K562 (cell line): Measurements from ENCODE around the gene ATRN. TPM values are rescaled to one million over a fixed set of nuclear protein-coding genes. Genes with fewer than 3 reads are reported as not detected.

Experiments
- CREM ChIP-seq: IDR thresholded peaks from 2 replicates; pipeline ENCODE4 v1.6.1; 2014; ENCODE audit warnings: antibody characterized with exemption, low read depth
- EP400 ChIP-seq: fragments of 450-650 bp; IDR thresholded peaks from 2 replicates; pipeline ENCODE4 v1.6.1; 2017; ENCODE audit warnings: antibody characterized with exemption, mild to moderate bottlenecking, moderate library complexity
- FOXK1 ChIP-seq: sonication (generic); formaldehyde crosslinking; IDR thresholded peaks from 2 replicates; pipeline ENCODE4 v1.8.0; 2022; ENCODE audit warnings: missing genetic modification reagents, mild to moderate bottlenecking, borderline replicate concordance
- GABPB1 ChIP-seq: sonication (generic); formaldehyde crosslinking; IDR thresholded peaks from 2 replicates; pipeline ENCODE4 v1.8.0; 2022; ENCODE audit warnings: mild to moderate bottlenecking, missing genetic modification reagents
- KDM4B ChIP-seq, 2 experiments: fragments of 450-650 bp in 1 of 2; sonication (generic) in 1 of 2; IDR thresholded peaks; 2 replicates each; pipeline ENCODE4 v1.6.1; 2016 to 2017; ENCODE audit warnings: borderline replicate concordance in 2 of 2, antibody characterized with exemption in 1 of 2, low read depth in 1 of 2, mild to moderate bottlenecking in 1 of 2
- MYC ChIP-seq, 2 experiments: fragments of 250-450 bp in 1 of 2; sonication (Bioruptor Pico) in 1 of 2; IDR thresholded peaks; 2 replicates each; pipeline versions ENCODE4 v1.5.1 to v1.6.1; 2012 to 2021; ENCODE audit warnings: low read depth in 2 of 2, borderline replicate concordance in 1 of 2, improper control_type of control experiment in 1 of 2, low read length in 1 of 2, mild to moderate bottlenecking in 1 of 2, moderate library complexity in 1 of 2
- NELFE ChIP-seq: IDR thresholded peaks from 2 replicates; pipeline ENCODE4 v1.6.1; 2011; ENCODE audit warnings: mild to moderate bottlenecking; ENCODE audit not compliant: insufficient read depth, insufficient read length
- POLR2G ChIP-seq: fragments of 200-400 bp; formaldehyde crosslinking; IDR thresholded peaks from 2 replicates; pipeline ENCODE4 v1.6.1; 2017; ENCODE audit warnings: low read depth, mild to moderate bottlenecking, antibody characterized with exemption, low read length, moderate library complexity
- RBM14 ChIP-seq: fragments of 200-400 bp; formaldehyde crosslinking; IDR thresholded peaks from 2 replicates; pipeline ENCODE4 v1.6.1; 2018; ENCODE audit warnings: low read depth, mild to moderate bottlenecking, low read length, moderate library complexity, borderline replicate concordance; ENCODE audit not compliant: insufficient read depth
- ZNF785 ChIP-seq: fragments of 250-450 bp; sonication (Bioruptor Pico); IDR thresholded peaks from 2 replicates; pipeline ENCODE4 v1.4.0; 2020; ENCODE audit warnings: mild to moderate bottlenecking
- polyA plus RNA-seq, 8 experiments: library from polyadenylated mRNA; depleted of rRNA in 4 of 8; stranded (reverse) in 5 of 8; unstranded in 3 of 8; fragments of >200 nt; fragmentation: Nextera tagmentation in 2 of 8; fragmentation: Illumina TruSeq in 1 of 8; extraction: Ambion mirVana in 2 of 8; extraction: Trizol in 1 of 8; gene quantifications; 2 replicates each; pipeline versions ENCODE4 v1.2.1 to v1.2.3, GENCODE V29; 2011 to 2014; ENCODE audit warnings: inconsistent platforms in 1 of 8, missing spikeins in 1 of 8
- total RNA-seq, 7 experiments: library from RNA; depleted of rRNA in 6 of 7; stranded (reverse); fragments of >200 nt in 6 of 7; fragmentation: Illumina TruSeq in 2 of 7; extraction: Trizol in 2 of 7; gene quantifications; 2 replicates each; pipeline versions ENCODE4 v1.2.1 to v1.2.3, GENCODE V29; 2011 to 2021; ENCODE audit warnings: low replicate concordance in 1 of 7
- TF ChIP-seq, protein P1 (sequence below), 2 experiments: fragments of 450-650 bp; conservative IDR thresholded peaks; 2 replicates each; pipeline ENCODE4 v1.6.1; 2017; ENCODE audit warnings: mild to moderate bottlenecking in 2 of 2, moderate library complexity in 2 of 2
- TF ChIP-seq, protein P2 (sequence below), 2 experiments: fragments of 450-650 bp; formaldehyde crosslinking in 1 of 2; IDR thresholded peaks; 2 replicates each; pipeline versions ENCODE4 v1.4.0 to v1.6.1; 2014 to 2020; ENCODE audit warnings: mild to moderate bottlenecking in 2 of 2, borderline replicate concordance in 1 of 2, low read depth in 1 of 2
- TF ChIP-seq, protein P3 (sequence below): fragments of 250-450 bp; sonication (Bioruptor Pico); IDR thresholded peaks from 2 replicates; pipeline ENCODE4 v1.9.0; 2021; ENCODE audit warnings: mild to moderate bottlenecking, inconsistent platforms

The ATRN gene
- total and polyA plus RNA-seq, 9 of the 15 experiments (the other 6 are each of a cell fraction or from before 2014, with no cell fraction given) = 0.69 to 16.5 (median 7.6) TPM

DNA sequence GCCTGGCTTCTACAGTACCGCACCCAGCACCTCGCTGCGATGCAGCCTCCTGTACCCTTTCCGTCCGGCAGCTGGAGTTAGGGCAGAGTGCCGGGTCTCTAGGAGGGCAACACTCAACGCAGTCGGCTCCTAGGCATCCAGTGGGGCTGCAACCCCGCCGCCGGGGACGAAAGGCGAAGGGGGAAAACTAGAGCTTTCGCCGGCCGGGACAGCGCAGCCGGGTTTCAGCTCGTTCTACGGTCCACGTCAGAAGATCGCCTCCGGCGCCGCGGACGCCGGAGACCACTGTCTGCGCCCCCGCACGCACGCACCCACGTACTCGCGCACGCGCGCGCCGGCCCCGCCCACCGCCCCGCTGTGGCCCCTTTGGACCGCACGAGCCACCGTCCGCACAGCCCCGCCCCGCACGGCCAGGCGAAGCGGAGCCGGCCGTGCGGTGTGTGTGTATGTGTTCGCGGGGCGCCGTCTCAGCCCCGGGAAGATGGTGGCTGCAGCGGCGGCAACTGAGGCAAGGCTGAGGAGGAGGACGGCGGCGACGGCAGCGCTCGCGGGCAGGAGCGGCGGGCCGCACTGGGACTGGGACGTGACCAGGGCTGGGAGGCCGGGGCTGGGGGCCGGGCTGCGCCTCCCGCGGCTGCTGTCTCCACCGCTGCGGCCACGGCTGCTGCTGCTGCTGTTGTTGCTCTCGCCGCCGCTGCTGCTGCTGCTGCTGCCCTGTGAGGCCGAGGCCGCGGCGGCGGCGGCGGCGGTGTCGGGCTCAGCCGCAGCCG, at the start of gene ATRN (continued):
- TF ChIP-seq, protein P1, sequence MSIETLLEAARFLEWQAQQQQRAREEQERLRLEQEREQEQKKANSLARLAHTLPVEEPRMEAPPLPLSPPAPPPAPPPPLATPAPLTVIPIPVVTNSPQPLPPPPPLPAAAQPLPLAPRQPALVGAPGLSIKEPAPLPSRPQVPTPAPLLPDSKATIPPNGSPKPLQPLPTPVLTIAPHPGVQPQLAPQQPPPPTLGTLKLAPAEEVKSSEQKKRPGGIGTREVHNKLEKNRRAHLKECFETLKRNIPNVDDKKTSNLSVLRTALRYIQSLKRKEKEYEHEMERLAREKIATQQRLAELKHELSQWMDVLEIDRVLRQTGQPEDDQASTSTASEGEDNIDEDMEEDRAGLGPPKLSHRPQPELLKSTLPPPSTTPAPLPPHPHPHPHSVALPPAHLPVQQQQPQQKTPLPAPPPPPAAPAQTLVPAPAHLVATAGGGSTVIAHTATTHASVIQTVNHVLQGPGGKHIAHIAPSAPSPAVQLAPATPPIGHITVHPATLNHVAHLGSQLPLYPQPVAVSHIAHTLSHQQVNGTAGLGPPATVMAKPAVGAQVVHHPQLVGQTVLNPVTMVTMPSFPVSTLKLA (conservative IDR thresholded peaks at IDR 0.05) = peak; percentile 23 to 75; a peak in 2 of 4 replicates
- TF ChIP-seq KDM4B (IDR thresholded peaks at IDR 0.05; ENCODE audit: borderline replicate concordance in 2 of 2, low read depth in 1 of 2) (peak in 1 of 2 experiments; percentile 21; a peak in 1 of 4 replicates), NELFE (no peak), CREM (peak; percentile 86), GABPB1 (CRISPR knock-in tag) (peak; percentile 65; the same call in 1 of the 2 replicates), RBM14 (no peak), ZNF785 (CRISPR knock-in tag) (no peak), POLR2G (peak; percentile 95), EP400 (peak; percentile 71; the same call in 1 of the 2 replicates), FOXK1 (CRISPR knock-in tag) (peak; percentile 7; the same call in 1 of the 2 replicates), MYC (IDR thresholded peaks at IDR 0.05; ENCODE audit: low read depth, low read length) (peak; percentile 72), MYC (CRISPR knock-in tag; IDR thresholded peaks at IDR 0.05; ENCODE audit: borderline replicate concordance, low read depth) (no peak)
- TF ChIP-seq, protein P2, sequence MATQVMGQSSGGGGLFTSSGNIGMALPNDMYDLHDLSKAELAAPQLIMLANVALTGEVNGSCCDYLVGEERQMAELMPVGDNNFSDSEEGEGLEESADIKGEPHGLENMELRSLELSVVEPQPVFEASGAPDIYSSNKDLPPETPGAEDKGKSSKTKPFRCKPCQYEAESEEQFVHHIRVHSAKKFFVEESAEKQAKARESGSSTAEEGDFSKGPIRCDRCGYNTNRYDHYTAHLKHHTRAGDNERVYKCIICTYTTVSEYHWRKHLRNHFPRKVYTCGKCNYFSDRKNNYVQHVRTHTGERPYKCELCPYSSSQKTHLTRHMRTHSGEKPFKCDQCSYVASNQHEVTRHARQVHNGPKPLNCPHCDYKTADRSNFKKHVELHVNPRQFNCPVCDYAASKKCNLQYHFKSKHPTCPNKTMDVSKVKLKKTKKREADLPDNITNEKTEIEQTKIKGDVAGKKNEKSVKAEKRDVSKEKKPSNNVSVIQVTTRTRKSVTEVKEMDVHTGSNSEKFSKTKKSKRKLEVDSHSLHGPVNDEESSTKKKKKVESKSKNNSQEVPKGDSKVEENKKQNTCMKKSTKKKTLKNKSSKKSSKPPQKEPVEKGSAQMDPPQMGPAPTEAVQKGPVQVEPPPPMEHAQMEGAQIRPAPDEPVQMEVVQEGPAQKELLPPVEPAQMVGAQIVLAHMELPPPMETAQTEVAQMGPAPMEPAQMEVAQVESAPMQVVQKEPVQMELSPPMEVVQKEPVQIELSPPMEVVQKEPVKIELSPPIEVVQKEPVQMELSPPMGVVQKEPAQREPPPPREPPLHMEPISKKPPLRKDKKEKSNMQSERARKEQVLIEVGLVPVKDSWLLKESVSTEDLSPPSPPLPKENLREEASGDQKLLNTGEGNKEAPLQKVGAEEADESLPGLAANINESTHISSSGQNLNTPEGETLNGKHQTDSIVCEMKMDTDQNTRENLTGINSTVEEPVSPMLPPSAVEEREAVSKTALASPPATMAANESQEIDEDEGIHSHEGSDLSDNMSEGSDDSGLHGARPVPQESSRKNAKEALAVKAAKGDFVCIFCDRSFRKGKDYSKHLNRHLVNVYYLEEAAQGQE (IDR thresholded peaks at IDR 0.05; ENCODE audit: borderline replicate concordance) = no peak
- TF ChIP-seq, protein P2 (CRISPR knock-in tag; IDR thresholded peaks at IDR 0.05; ENCODE audit: low read depth) = 0 out of 2 replicates have a peak, but pooled peaks have one; percentile 8
- TF ChIP-seq, protein P3, sequence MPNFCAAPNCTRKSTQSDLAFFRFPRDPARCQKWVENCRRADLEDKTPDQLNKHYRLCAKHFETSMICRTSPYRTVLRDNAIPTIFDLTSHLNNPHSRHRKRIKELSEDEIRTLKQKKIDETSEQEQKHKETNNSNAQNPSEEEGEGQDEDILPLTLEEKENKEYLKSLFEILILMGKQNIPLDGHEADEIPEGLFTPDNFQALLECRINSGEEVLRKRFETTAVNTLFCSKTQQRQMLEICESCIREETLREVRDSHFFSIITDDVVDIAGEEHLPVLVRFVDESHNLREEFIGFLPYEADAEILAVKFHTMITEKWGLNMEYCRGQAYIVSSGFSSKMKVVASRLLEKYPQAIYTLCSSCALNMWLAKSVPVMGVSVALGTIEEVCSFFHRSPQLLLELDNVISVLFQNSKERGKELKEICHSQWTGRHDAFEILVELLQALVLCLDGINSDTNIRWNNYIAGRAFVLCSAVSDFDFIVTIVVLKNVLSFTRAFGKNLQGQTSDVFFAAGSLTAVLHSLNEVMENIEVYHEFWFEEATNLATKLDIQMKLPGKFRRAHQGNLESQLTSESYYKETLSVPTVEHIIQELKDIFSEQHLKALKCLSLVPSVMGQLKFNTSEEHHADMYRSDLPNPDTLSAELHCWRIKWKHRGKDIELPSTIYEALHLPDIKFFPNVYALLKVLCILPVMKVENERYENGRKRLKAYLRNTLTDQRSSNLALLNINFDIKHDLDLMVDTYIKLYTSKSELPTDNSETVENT (CRISPR knock-in tag) = peak; percentile 32; the same call in 1 of the 2 replicates
